GDM1 (cell line): ENCODE measurements around the gene CABCOCO1.

Experiments used
- DNase-seq: peaks from one replicate; lab custom pipeline; 2025; lab: John Stamatoyannopoulos, UW

CABCOCO1 gene

DNA sequence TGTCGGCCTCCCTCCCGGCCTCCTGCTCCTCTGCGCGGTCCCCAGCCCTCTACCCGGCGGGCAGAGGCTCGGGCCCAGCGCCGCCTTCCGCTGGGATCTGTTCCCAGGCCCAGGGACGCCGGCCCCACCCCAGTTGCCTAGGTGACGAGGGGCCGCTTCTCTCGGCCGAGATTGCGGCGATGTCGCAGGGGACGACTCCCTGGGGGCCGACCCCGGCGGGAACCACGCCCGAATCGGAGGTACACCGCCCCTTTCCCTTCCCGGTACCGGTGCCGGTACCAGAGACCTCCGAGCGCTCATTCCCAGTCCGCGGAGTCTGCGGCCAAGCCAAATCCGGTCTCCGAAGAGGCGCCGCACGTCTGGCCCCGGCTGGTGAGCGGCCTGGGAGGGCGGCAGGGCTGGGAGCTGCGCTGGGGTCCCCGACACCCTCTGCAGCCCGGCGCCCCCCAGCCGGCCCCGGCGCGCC, at the start of gene CABCOCO1:
TSS of gene CABCOCO1 (plus strand) at position 136 of the 466 bp plus-strand sequence. CDS start at position 180, 44 bp downstream.
- DNase-seq: no peak

DNA sequence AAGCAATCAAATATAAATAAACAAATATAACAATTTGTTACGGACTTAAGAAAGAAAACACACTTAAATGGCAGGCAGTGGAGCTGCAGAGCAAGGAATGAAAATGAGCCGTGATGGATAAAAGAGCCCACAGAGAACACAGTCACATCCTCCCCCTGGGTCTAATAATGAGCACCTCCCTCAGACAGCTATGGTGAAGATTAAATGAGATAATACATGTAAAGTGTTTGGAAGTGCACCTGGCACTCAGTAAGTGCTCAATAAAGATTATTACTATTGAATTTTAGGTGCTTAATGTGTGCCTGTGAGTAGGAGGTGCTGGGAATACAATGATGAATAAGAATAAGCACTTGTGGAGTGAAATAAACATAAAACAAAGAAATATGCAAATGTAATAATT, 49.1 kb upstream of the CABCOCO1 start:
- no peak for DNase-seq

- DNase-seq: no peak
Observed at GRCh38 chr10:61616611-61617010, 46.1 kb upstream of the CABCOCO1 start.

- DNase-seq: no peak
Observed at GRCh38 chr10:61617180-61617579, 45.5 kb upstream of the CABCOCO1 start.

- no peak for DNase-seq
Observed at GRCh38 chr10:61617586-61617985, 45.1 kb upstream of the CABCOCO1 start.

GRCh38 chr10:61618388-61618961, 44.3 kb upstream of the CABCOCO1 start:
- DNase-seq: no peak

GRCh38 chr10:61620506-61620905, 42.2 kb upstream of the CABCOCO1 start:
- no peak for DNase-seq

GRCh38 chr10:61621605-61622051, 41.1 kb upstream of the CABCOCO1 start:
- no peak for DNase-seq

DNA sequence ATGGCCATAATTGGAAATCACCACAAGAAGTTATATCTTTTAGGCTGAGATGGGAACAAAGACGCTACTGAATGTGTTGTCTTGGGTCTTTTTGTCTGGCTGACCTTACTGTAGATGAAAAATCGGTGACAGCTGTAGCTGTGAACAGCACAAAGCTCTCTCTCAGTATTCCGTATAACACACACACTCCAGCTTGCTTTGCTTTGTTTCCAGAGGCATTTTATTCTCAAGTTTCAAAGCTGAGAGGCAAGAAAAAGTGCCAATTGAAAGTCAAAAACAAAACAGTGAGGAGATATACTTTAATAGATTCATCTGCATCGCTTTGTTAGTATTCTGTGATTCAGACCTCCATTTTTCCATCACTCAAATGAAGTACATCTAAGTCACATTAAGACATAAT, 39.6 kb upstream of the CABCOCO1 start:
- DNase-seq: no peak

GRCh38 chr10:61626209-61626608, 36.5 kb upstream of the CABCOCO1 start:
- no peak for DNase-seq

DNA sequence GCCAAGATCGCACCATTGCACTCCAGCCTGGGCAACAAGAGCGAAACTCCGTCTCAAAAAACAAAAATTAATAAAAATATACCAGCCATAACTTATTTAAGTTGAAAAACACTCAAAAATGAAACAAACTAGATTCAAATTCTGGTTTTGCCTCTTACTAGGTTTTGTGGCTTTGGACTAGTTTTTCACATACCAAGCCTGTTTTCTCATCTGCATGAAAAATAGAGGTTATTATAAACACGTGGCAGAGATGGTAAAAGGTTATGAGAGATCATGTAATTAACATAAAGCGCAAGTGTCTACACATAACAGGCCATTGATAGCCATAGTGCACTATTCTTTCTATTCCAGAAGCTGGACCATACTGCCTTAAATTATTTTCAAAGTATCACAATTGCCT, 35.5 kb upstream of the CABCOCO1 start:
- DNase-seq: no peak

- DNase-seq: no peak
Observed at GRCh38 chr10:61628151-61628874, 34.4 kb upstream of the CABCOCO1 start.

GRCh38 chr10:61628875-61629513, 33.7 kb upstream of the CABCOCO1 start:
- no peak for DNase-seq

GRCh38 chr10:61629576-61629975, 33.2 kb upstream of the CABCOCO1 start:
- no peak for DNase-seq

- no peak for DNase-seq
Observed at GRCh38 chr10:61632057-61632670, 30.6 kb upstream of the CABCOCO1 start.

GRCh38 chr10:61633665-61634064, 29.1 kb upstream of the CABCOCO1 start:
- DNase-seq: no peak

DNA sequence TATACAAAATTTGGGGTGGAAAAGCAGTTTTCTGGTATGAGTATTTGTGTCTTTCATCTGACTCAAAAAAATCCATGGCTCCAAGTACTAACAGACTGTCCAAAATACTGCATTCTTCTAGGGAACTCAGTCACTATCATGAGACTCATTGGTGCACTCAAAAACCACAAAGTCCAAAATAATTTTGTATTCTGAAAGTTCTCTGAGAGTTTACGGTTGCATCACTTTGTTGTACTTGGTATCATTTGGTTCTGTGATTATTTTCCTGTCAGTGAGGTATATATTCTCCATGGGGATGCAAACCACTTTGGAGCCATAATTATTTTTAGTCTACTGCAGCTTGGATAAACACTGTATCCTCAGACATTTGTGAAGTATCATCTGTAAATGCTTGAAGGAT, 28.0 kb upstream of the CABCOCO1 start:
- no peak for DNase-seq

- DNase-seq: no peak
Observed at GRCh38 chr10:61635471-61635870, 27.3 kb upstream of the CABCOCO1 start.

DNA sequence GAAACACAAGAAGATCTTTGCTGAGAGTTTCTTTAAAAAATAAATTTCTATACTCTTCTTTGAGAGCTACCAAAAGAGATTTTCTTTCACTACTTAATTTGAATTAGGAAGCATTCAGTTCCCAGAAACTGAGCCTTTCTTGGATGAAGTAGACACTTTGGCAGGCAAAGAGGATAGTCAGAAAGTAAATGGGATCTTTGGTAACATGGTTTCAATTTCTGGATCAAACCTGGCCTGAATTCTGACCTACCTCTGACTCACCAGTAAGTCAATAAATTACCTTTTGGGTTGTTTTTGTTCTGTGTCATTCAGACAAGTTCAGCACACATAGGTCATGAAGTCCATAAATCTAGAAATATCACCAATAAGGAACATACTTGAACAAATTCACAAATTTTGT, 26.8 kb upstream of the CABCOCO1 start:
- DNase-seq: no peak

- DNase-seq: no peak
Observed at GRCh38 chr10:61639952-61640351, 22.8 kb upstream of the CABCOCO1 start.

GRCh38 chr10:61640856-61641255, 21.9 kb upstream of the CABCOCO1 start:
- DNase-seq: no peak

- no peak for DNase-seq
Observed at GRCh38 chr10:61642150-61642571, 20.6 kb upstream of the CABCOCO1 start.

- no peak for DNase-seq
Observed at GRCh38 chr10:61642676-61643075, 20.1 kb upstream of the CABCOCO1 start.
